ENCODE results near the gene SYNE1. TPM values are rescaled to one million over a fixed set of nuclear protein-coding genes. Genes with fewer than 3 reads are reported as not detected.

Gene SYNE1
- total and polyA plus RNA-seq, 5 experiments from 2014 or later: 40.7 to 186 (median 69.5) TPM

GRCh38 chr6:152100183-152100618 lies 537.0 kb downstream of the SYNE1 start:
- no peak overlapping the region for H3K4me3 Mint-ChIP-seq
- no peaks in the 10 kb centered on the region for H3K4me1 Mint-ChIP-seq
- H3K9me3 Mint-ChIP-seq: no peaks in the 10 kb centered on the region
- no peak for ATAC-seq
- POLR2A ChIA-PET: no interaction called here
- no peak overlapping the region for H3K27ac Mint-ChIP-seq
- no peaks in the 10 kb centered on the region for H3K27me3 Mint-ChIP-seq
- no peaks in the 10 kb centered on the region for H3K36me3 Mint-ChIP-seq
- no peak for DNase-seq

GRCh38 chr6:152099446-152100182 lies 537.5 kb downstream of the SYNE1 start:
- no peak overlapping the region for H3K27ac Mint-ChIP-seq
- POLR2A ChIA-PET: no interaction called here
- H3K4me3 Mint-ChIP-seq: no peak overlapping the region
- no peak for ATAC-seq
- H3K27me3 Mint-ChIP-seq: no peaks in the 10 kb centered on the region
- H3K4me1 Mint-ChIP-seq: no peaks in the 10 kb centered on the region
- no peaks in the 10 kb centered on the region for H3K36me3 Mint-ChIP-seq
- DNase-seq: no peak
- H3K9me3 Mint-ChIP-seq: no peaks in the 10 kb centered on the region

- no peaks in the 10 kb centered on the region for H3K9me3 Mint-ChIP-seq
- H3K27me3 Mint-ChIP-seq: peaks cover 0 to 1% (median 0%) of the 10 kb centered on the region in 5 donors
- no peak for ATAC-seq
- no peaks in the 10 kb centered on the region for H3K36me3 Mint-ChIP-seq
- POLR2A ChIA-PET: no interaction called here
- no peaks in the 10 kb centered on the region for H3K4me1 Mint-ChIP-seq
- H3K4me3 Mint-ChIP-seq: no peak overlapping the region
- no peak for DNase-seq
- H3K27ac Mint-ChIP-seq: no peak overlapping the region
Measured at GRCh38 chr6:152098683-152099082, 538.5 kb downstream of the SYNE1 start.

GRCh38 chr6:152096863-152097496 lies 540.2 kb downstream of the SYNE1 start:
- POLR2A ChIA-PET: no interaction called here
- Mint-ChIP-seq H3K9me3 (no peaks in the 10 kb centered on the region), H3K4me3 (no peak overlapping the region), H3K27ac (no peak overlapping the region), H3K36me3 (no peaks in the 10 kb centered on the region), H3K4me1 (no peaks in the 10 kb centered on the region), H3K27me3 (peaks cover 0 to 1% (median 0%) of the 10 kb centered on the region in 5 donors)
- ATAC-seq (no peak), DNase-seq (no peak)

GRCh38 chr6:152094992-152095592 lies 542.1 kb downstream of the SYNE1 start:
- Mint-ChIP-seq H3K4me1 (peaks cover 0 to 5% (median 0%) of the 10 kb centered on the region in 4 donors), H3K9me3 (no peaks in the 10 kb centered on the region), H3K36me3 (no peaks in the 10 kb centered on the region), H3K27me3 (peaks cover 0 to 4% (median 0%) of the 10 kb centered on the region in 5 donors), H3K4me3 (no peak overlapping the region), H3K27ac (no peak overlapping the region)
- ATAC-seq (no peak), DNase-seq (no peak)
- POLR2A ChIA-PET: no interaction called here

DNA sequence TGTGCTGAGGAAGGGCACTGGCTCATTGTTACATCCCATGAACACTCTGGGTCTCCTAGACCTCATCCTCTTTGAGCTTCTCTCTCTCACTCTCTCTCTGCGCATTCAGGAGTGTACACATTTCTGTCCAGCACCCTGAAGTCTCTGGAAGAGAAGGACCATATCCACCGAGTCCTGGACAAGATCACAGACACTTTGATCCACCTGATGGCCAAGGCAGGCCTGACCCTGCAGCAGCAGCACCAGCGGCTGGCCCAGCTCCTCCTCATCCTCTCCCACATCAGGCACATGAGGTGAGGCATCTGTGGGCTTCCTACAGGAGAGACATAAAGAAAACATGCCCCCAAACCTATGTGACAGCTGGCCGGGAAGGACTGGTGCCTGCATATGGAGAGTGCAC lies 542.9 kb downstream of the SYNE1 start:
- POLR2A ChIA-PET: no interaction called here
- Mint-ChIP-seq H3K4me3 (no peak overlapping the region), H3K4me1 (peaks cover 0 to 5% (median 0%) of the 10 kb centered on the region in 4 donors), H3K9me3 (no peaks in the 10 kb centered on the region), H3K27ac (no peak overlapping the region), H3K36me3 (no peaks in the 10 kb centered on the region), H3K27me3 (peaks cover 0 to 4% (median 0%) of the 10 kb centered on the region in 5 donors)
- ATAC-seq (no peak), DNase-seq (no peak)

- Mint-ChIP-seq H3K36me3 (no peaks in the 10 kb centered on the region), H3K4me3 (no peak overlapping the region), H3K9me3 (no peaks in the 10 kb centered on the region), H3K27me3 (peaks cover 0 to 4% (median 0%) of the 10 kb centered on the region in 5 donors), H3K27ac (no peak overlapping the region), H3K4me1 (peaks cover 0 to 5% (median 0%) of the 10 kb centered on the region in 4 donors)
- POLR2A ChIA-PET: no interaction called here
- ATAC-seq (no peak), DNase-seq (no peak)
Measured at GRCh38 chr6:152093711-152094110, 543.5 kb downstream of the SYNE1 start.

GRCh38 chr6:152091851-152092341 lies 545.3 kb downstream of the SYNE1 start:
- POLR2A ChIA-PET: no interaction called here
- Mint-ChIP-seq H3K4me3 (no peak overlapping the region), H3K9me3 (no peaks in the 10 kb centered on the region), H3K27me3 (peaks cover 0 to 4% (median 0%) of the 10 kb centered on the region in 5 donors), H3K36me3 (no peaks in the 10 kb centered on the region), H3K4me1 (peaks cover 0 to 5% (median 0%) of the 10 kb centered on the region in 4 donors), H3K27ac (no peak overlapping the region)
- no peak for ATAC-seq
- DNase-seq: no peak

DNA sequence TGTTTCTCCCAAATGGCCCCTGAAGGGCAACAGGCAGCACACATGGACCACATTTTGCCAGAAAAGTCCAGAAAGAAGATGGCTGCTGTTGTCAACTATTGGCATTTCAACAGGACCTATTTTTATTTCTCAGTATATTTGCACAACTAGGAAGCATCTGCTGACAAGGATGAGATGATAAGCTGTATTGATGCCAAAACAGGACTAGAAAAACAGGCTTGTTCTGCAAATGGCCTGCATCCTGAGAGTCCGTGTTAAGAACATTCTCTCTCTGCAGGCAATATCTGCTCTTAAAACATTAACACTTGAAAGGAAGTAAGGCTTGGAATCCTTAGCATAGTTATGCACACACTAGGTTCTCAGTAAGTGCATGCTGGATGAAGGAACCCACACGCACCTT lies 546.0 kb downstream of the SYNE1 start:
- POLR2A ChIA-PET: no interaction called here
- ATAC-seq: no peak
- peaks cover 0 to 5% (median 0%) of the 10 kb centered on the region in 4 donors for H3K4me1 Mint-ChIP-seq
- no peak overlapping the region for H3K4me3 Mint-ChIP-seq
- no peak for DNase-seq
- H3K27me3 Mint-ChIP-seq: peaks cover 0 to 4% (median 0%) of the 10 kb centered on the region in 5 donors
- no peak overlapping the region for H3K27ac Mint-ChIP-seq
- H3K9me3 Mint-ChIP-seq: no peaks in the 10 kb centered on the region
- H3K36me3 Mint-ChIP-seq: no peaks in the 10 kb centered on the region

DNA sequence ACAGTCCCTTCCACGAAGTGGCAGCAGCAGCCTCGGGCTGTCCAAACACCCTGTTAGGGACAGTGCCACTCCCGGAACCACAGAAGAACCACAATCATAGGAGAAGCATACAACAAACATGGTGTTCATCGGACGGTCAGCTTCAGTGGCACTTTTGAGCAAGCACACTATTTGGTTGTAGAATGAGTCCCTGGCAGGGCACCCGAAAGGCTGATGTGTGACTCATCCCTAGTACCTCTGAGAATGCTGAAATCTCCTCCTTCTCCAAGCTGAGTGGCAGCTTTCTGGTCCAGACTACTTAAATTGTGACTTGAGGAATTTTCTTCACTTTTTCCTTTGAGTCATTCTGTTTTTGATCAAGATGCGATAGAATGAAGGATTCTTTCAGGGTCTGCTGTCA lies 547.2 kb downstream of the SYNE1 start:
- Mint-ChIP-seq H3K36me3 (no peaks in the 10 kb centered on the region), H3K4me1 (peaks cover 0 to 5% (median 0%) of the 10 kb centered on the region in 4 donors), H3K9me3 (no peaks in the 10 kb centered on the region), H3K27me3 (peaks cover 0 to 4% (median 0%) of the 10 kb centered on the region in 5 donors), H3K27ac (no peak overlapping the region), H3K4me3 (no peak overlapping the region)
- POLR2A ChIA-PET: no interaction called here
- ATAC-seq (no peak), DNase-seq (no peak)

DNA sequence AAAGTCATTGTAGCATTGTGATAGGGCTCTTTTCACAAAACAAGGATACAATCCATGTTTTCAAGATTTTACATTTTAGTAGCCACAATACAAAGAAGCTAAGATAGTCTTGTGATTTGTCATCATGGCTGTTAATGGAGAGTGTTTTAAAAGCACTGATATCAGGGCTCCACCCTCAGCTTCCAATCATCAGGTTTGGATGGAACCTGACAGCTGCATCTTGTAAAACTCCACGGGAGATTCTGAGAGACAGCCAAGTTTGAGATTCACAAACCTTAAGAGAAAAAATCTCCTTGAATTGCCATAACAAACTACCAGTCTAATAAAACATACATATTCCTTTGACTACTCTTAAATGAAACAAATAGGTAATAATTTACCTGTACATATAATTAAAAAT lies 549.5 kb downstream of the SYNE1 start:
- Mint-ChIP-seq H3K9me3 (peaks cover 0 to 2% (median 0%) of the 10 kb centered on the region in 9 donors), H3K4me3 (no peak overlapping the region), H3K27me3 (peaks cover 0 to 3% (median 2%) of the 10 kb centered on the region in 5 donors), H3K4me1 (peaks cover 0 to 5% (median 0%) of the 10 kb centered on the region in 4 donors), H3K27ac (no peak overlapping the region), H3K36me3 (no peaks in the 10 kb centered on the region)
- DNase-seq: no peak
- POLR2A ChIA-PET: no interaction called here
- no peak for ATAC-seq

- H3K4me3 Mint-ChIP-seq: no peak overlapping the region
- DNase-seq (no peak), ATAC-seq (no peak)
- H3K36me3 Mint-ChIP-seq: no peaks in the 10 kb centered on the region
- H3K9me3 Mint-ChIP-seq: peaks cover 0 to 4% (median 0%) of the 10 kb centered on the region in 9 donors
- POLR2A ChIA-PET: no interaction called here
- H3K4me1 Mint-ChIP-seq: peaks cover 0 to 5% (median 0%) of the 10 kb centered on the region in 4 donors
- peaks cover 0 to 3% (median 2%) of the 10 kb centered on the region in 5 donors for H3K27me3 Mint-ChIP-seq
- no peak overlapping the region for H3K27ac Mint-ChIP-seq
Measured at GRCh38 chr6:152087096-152087495, 550.1 kb downstream of the SYNE1 start.

DNA sequence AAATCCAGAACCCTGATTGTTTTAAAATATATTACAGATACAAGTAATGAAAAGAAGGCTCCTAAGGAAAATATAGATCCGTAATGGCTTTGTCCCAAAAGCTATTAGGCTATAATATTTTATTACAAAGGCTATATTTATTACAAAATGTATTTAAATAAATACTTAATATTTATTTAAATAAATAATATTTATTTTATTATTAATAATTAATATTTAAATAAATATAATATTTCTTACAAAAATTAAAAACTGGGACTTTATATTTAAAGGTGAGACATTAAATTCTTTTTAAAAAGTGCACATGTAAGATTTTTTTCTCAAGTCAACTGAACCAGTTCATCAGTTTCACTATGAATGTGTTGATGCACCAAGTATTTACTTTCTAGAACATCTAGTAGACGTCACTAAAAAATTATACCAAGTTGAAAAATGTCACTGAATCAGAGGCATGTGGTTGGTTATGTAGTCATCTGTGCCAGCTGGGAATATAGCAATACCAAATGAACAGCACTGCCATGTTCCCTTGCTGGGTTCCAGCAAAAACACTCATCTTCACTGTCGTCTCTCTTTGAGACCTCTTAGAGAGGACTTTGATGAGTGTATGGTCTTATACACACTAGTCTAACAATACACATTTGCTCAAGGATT lies 550.8 kb downstream of the SYNE1 start:
- ATAC-seq: no peak

More for the DNA sequence above, 550.8 kb downstream of the SYNE1 start:
- POLR2A ChIA-PET: no interaction called here
- no peaks in the 10 kb centered on the region for H3K36me3 Mint-ChIP-seq
- peaks cover 0 to 3% (median 0%) of the 10 kb centered on the region in 4 donors for H3K4me1 Mint-ChIP-seq
- peaks cover 0 to 7% (median 3%) of the 10 kb centered on the region in 5 donors for H3K27me3 Mint-ChIP-seq
- H3K4me3 Mint-ChIP-seq: no peak overlapping the region
- no peak for DNase-seq
- H3K9me3 Mint-ChIP-seq: peaks cover 0 to 6% (median under 1%) of the 10 kb centered on the region in 9 donors
- no peak overlapping the region for H3K27ac Mint-ChIP-seq

Measured in naive thymus-derived CD8-positive, alpha-beta T cell (primary cell).